Fibroblast of lung (primary cell): Measurements from ENCODE around the gene HECTD1. TPM values are rescaled to one million over a fixed set of nuclear protein-coding genes. Genes with fewer than 3 reads are reported as not detected.
"Not testable (repeated sequence)": the region's sequence is repeated elsewhere in the genome, so short reads cannot be mapped to it uniquely, and the experiment has no call there.

Experiments
- DNase-seq, 2 donors: peaks; one replicate each; pipeline versions ENCODE4 v3.0.0 to v3.0.0-alpha.2; 2010; ENCODE audit warnings: low read depth in 2 of 2
- H2AFZ ChIP-seq: 2 replicates; pipeline ENCODE4 v1.5.1; 2012; ENCODE audit warnings: low read length, control low read depth, inconsistent platforms
- H3K27ac ChIP-seq: 2 replicates; pipeline ENCODE4 v1.5.1; 2011; ENCODE audit warnings: low read length, control low read depth; ENCODE audit not compliant: insufficient read depth
- H3K27me3 ChIP-seq: 2 replicates; pipeline ENCODE4 v1.5.1; 2011; ENCODE audit warnings: mild to moderate bottlenecking, low read length; ENCODE audit not compliant: control insufficient read depth, insufficient read depth
- H3K36me3 ChIP-seq: 2 replicates; pipeline ENCODE4 v1.5.1; 2011; ENCODE audit warnings: low read length; ENCODE audit not compliant: control insufficient read depth, insufficient read depth
- H3K4me1 ChIP-seq: 2 replicates; pipeline ENCODE4 v1.5.1; 2011; ENCODE audit warnings: low read length; ENCODE audit not compliant: control insufficient read depth, insufficient read depth; ENCODE audit errors: extremely low read depth
- H3K4me2 ChIP-seq: 2 replicates; pipeline ENCODE4 v1.5.1; 2011; ENCODE audit warnings: low read length, control low read depth; ENCODE audit not compliant: insufficient read depth; ENCODE audit errors: extremely low read depth
- H3K4me3 ChIP-seq, 4 experiments: fragments of 200-600 bp in 1 of 4; sonication (generic) in 1 of 4; replicated peaks in 1 of 4; 2 replicates each; pipeline ENCODE4 v1.5.1; 2011 to 2016; ENCODE audit warnings: low read length in 4 of 4, low read depth in 3 of 4, mild to moderate bottlenecking in 3 of 4, control low read depth in 2 of 4, inconsistent platforms in 1 of 4, mixed read lengths in 1 of 4; ENCODE audit not compliant: insufficient read depth in 1 of 4; ENCODE audit errors: control extremely low read depth in 1 of 4
- H3K79me2 ChIP-seq: 2 replicates; pipeline ENCODE4 v1.5.1; 2012; ENCODE audit warnings: mild to moderate bottlenecking, low read length, inconsistent platforms; ENCODE audit not compliant: control insufficient read depth, insufficient read depth
- H3K9ac ChIP-seq: 2 replicates; pipeline ENCODE4 v1.5.1; 2011; ENCODE audit warnings: mild to moderate bottlenecking, low read length, control low read depth; ENCODE audit not compliant: insufficient read depth
- H3K9me3 ChIP-seq: 2 replicates; pipeline ENCODE4 v1.5.1; 2012; ENCODE audit warnings: low read depth, low read length; ENCODE audit not compliant: control insufficient read depth, insufficient read depth
- H4K20me1 ChIP-seq: 2 replicates; pipeline ENCODE4 v1.5.1; 2011; ENCODE audit warnings: low read length; ENCODE audit not compliant: control insufficient read depth, insufficient read depth; ENCODE audit errors: extremely low read depth
- EZH2 ChIP-seq: IDR thresholded peaks from 2 replicates; pipeline ENCODE4 v1.5.1; 2012; ENCODE audit warnings: low read length, control low read depth, mild to moderate bottlenecking; ENCODE audit errors: missing control alignments
- polyA plus RNA-seq, 2 donors: library from polyadenylated mRNA; depleted of rRNA in 1 of 2; stranded (reverse) in 1 of 2; unstranded in 1 of 2; fragments of >200 nt; gene quantifications; 2 replicates each; pipeline ENCODE4 v1.2.1, GENCODE V29; 2011 to 2012; ENCODE audit warnings: missing spikeins in 1 of 2
- total RNA-seq: library from RNA; depleted of rRNA; stranded (reverse); fragments of >200 nt; gene quantifications from 2 replicates; pipeline ENCODE4 v1.2.1, GENCODE V29; 2014
- TF ChIP-seq, protein P1 (sequence below), 2 donors: IDR thresholded peaks in 1 of 2; conservative IDR thresholded peaks in 1 of 2; 1 replicate in 1 of 2; 2 replicates in 1 of 2; pipeline ENCODE4 v1.5.1; 2011 to 2012; ENCODE audit warnings: low read length in 2 of 2, control low read depth in 1 of 2, inconsistent platforms in 1 of 2, low read depth in 1 of 2, mild to moderate bottlenecking in 1 of 2

Gene HECTD1
- total and polyA plus RNA-seq, 2 donors (not counting 1 experiment from before 2014, with no cell fraction given), result 135 to 534 TPM

DNA sequence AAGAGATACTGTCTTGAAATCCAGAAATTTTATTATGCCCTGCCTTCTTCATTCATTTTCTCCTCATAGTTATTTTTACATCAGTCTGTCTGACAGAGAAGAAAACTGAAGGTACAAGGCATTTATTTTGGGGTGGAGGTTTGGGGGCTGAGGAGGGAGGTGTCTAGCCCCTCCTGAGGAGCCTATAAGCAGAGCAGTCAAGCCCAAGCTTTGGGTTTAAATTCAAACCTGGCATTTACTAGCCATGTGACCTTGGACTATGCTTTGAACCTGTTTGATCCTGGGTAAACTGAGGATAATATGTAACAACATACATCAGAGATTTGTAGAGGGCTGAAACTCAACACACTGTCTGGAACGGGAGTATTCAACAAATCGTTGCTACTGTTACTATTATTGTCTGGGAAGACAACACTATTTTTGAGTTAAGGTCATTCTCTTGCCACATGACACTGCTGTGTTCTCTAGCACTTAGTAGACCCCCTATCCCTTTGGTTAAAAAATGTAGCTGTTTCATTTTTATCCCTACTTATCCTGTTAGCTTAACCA is 115.4 kb downstream of the HECTD1 start:
- Histone ChIP-seq H3K9ac (no peak overlapping the region), H3K9me3 (no peaks in the 10 kb centered on the region), H3K4me1 (peaks cover 9% of the 10 kb centered on the region), H3K4me3 (no peak overlapping the region), H3K27me3 (no peaks in the 10 kb centered on the region), H3K4me2 (no peak overlapping the region), H4K20me1 (no peaks in the 10 kb centered on the region), H3K79me2 (no peaks in the 10 kb centered on the region), H2AFZ (no peak overlapping the region), H3K36me3 (no peaks in the 10 kb centered on the region), H3K27ac (no peak overlapping the region)
- DNase-seq, result no peak
- no peak for TF ChIP-seq EZH2
- TF ChIP-seq, protein P1, sequence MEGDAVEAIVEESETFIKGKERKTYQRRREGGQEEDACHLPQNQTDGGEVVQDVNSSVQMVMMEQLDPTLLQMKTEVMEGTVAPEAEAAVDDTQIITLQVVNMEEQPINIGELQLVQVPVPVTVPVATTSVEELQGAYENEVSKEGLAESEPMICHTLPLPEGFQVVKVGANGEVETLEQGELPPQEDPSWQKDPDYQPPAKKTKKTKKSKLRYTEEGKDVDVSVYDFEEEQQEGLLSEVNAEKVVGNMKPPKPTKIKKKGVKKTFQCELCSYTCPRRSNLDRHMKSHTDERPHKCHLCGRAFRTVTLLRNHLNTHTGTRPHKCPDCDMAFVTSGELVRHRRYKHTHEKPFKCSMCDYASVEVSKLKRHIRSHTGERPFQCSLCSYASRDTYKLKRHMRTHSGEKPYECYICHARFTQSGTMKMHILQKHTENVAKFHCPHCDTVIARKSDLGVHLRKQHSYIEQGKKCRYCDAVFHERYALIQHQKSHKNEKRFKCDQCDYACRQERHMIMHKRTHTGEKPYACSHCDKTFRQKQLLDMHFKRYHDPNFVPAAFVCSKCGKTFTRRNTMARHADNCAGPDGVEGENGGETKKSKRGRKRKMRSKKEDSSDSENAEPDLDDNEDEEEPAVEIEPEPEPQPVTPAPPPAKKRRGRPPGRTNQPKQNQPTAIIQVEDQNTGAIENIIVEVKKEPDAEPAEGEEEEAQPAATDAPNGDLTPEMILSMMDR (conservative IDR thresholded peaks at IDR 0.05 in 1 of 2, IDR thresholded peaks at IDR 0.05 in 1 of 2; ENCODE audit: low read depth in 1 of 2, low read length in 2 of 2), result no peak

DNA sequence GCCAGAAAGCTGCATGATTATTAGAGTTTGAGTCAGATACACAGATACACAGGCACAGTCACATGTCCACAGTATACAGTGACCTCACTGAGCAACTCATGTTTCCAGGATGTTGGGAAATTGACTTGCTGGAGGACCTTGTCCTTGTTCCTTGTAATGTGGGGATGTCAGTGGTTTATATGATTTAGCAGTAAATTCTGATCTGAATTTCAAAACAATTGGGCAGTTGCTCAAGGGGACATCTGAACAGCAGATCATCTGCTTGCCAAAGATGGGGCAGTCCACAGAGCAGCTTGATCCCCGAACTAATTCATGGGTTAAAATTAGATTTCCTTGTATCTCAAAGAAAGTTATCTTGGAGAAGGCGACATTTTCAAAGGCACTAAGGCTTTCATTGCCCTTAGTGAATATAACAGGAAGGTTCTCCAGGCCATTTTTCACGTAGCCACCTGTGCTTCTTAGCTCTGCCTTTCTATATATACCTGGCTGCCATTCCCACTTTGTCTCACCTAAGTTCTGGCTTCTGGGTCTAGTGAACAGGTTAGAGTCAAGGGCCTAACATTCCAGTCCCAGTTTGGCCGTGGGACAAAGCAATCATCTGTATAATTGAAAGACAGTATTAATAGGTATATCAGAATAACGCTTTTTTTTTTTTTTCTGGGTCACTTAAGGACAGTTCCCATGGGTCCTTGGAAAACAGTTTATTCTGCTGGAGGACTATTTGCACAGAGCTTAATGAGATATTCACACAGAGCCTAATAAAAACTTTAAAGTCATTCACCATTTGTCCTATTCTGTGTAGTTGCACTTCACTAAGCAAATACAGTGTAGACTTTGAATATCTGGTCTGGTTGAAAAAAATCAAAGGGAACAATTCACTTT is 116.5 kb downstream of the HECTD1 start:
- Histone ChIP-seq H3K79me2 (no peaks in the 10 kb centered on the region), H3K9ac (no peak overlapping the region), H3K36me3 (no peaks in the 10 kb centered on the region), H2AFZ (peak overlapping the region; percentile 45), H3K4me2 (peak overlapping the region; percentile 54), H3K4me3 (no peak overlapping the region), H3K27ac (peak overlapping the region; percentile 87), H3K9me3 (no peaks in the 10 kb centered on the region), H4K20me1 (no peaks in the 10 kb centered on the region), H3K4me1 (peaks cover 9% of the 10 kb centered on the region), H3K27me3 (no peaks in the 10 kb centered on the region)
- TF ChIP-seq, protein P1 (conservative IDR thresholded peaks at IDR 0.05 in 1 of 2, IDR thresholded peaks at IDR 0.05 in 1 of 2; ENCODE audit: low read depth in 1 of 2, low read length in 2 of 2), result no peak
- peak; percentile 83 to 97 for DNase-seq

DNA sequence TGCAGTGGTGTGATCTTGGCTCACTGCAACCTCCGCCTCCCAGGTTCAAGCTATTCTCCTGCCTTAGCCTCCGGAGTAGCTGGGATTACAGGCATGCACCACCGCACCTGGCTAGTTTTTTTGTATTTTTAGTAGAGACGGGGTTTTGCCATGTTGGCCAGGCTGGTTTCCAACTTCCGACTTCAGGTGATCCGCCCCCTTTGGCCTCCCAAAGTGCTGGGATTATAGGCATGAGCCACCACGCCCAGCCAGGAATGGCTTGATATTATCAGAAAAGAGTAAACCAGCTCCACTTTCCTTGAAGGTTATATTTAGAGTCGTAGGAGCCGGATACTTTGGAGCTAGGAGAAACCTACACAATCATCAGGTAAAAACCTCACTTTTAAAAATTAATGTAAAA is 121.1 kb downstream of the HECTD1 start:
- not testable (repeated sequence) for H3K4me3 ChIP-seq, H3K36me3 ChIP-seq, H3K27ac ChIP-seq, H3K4me2 ChIP-seq, H3K4me1 ChIP-seq, H2AFZ ChIP-seq, H3K9me3 ChIP-seq, H3K9ac ChIP-seq, DNase-seq, H3K27me3 ChIP-seq, H3K79me2 ChIP-seq, H4K20me1 ChIP-seq
